Glutamatergic neuron (in vitro differentiated cells): ENCODE measurements around the gene OPA1. TPM values are rescaled to one million over a fixed set of nuclear protein-coding genes. Genes with fewer than 3 reads are reported as not detected.

Experiments
- DNase-seq: peaks from one replicate; pipeline ENCODE4 v3.0.0; 2022
- H3K27ac Mint-ChIP-seq: one replicate; pipeline ENCODE4 v1.8.0; 2020; ENCODE audit warnings: mild to moderate bottlenecking, mixed read lengths, inconsistent platforms; ENCODE audit not compliant: unreplicated experiment
- H3K27me3 Mint-ChIP-seq: one replicate; pipeline ENCODE4 v1.8.0; 2020; ENCODE audit warnings: mild to moderate bottlenecking, moderate library complexity, mixed read lengths, inconsistent platforms; ENCODE audit not compliant: unreplicated experiment
- H3K36me3 Mint-ChIP-seq: one replicate; pipeline ENCODE4 v1.8.0; 2020; ENCODE audit warnings: mild to moderate bottlenecking, mixed read lengths, inconsistent platforms; ENCODE audit not compliant: unreplicated experiment
- H3K4me1 Mint-ChIP-seq: one replicate; pipeline ENCODE4 v1.8.0; 2020; ENCODE audit warnings: mild to moderate bottlenecking, low read depth, mixed read lengths, inconsistent platforms; ENCODE audit not compliant: unreplicated experiment
- H3K4me3 Mint-ChIP-seq: one replicate; pipeline ENCODE4 v1.8.0; 2020; ENCODE audit warnings: mild to moderate bottlenecking, mixed read lengths, inconsistent platforms; ENCODE audit not compliant: unreplicated experiment
- H3K9me3 Mint-ChIP-seq: one replicate; pipeline ENCODE4 v1.8.0; 2020; ENCODE audit warnings: mild to moderate bottlenecking, moderate library complexity, mixed read lengths, inconsistent platforms; ENCODE audit not compliant: unreplicated experiment
- long read RNA-seq: library from polyadenylated mRNA; unstranded; transcript quantifications from one replicate; pipeline ENCODE4 v2.0.0, GENCODE V29; 2020; ENCODE audit not compliant: unreplicated experiment
- total RNA-seq: library from RNA; stranded (reverse); fragmentation: NEBNext Ultra II Directional; extraction: Animal tissue kit (Norgen Biotek cat#: 25700); gene quantifications from one replicate; pipeline ENCODE4 v1.2.1, GENCODE V29; 2021; ENCODE audit not compliant: unreplicated experiment
- TF ChIP-seq, protein P1 (sequence below): fragments of 200-600 bp; sonication (generic); IDR thresholded peaks from one replicate; pipeline ENCODE4 v1.5.0; 2021; ENCODE audit not compliant: partially characterized antibody, unreplicated experiment

Gene OPA1, protein sequence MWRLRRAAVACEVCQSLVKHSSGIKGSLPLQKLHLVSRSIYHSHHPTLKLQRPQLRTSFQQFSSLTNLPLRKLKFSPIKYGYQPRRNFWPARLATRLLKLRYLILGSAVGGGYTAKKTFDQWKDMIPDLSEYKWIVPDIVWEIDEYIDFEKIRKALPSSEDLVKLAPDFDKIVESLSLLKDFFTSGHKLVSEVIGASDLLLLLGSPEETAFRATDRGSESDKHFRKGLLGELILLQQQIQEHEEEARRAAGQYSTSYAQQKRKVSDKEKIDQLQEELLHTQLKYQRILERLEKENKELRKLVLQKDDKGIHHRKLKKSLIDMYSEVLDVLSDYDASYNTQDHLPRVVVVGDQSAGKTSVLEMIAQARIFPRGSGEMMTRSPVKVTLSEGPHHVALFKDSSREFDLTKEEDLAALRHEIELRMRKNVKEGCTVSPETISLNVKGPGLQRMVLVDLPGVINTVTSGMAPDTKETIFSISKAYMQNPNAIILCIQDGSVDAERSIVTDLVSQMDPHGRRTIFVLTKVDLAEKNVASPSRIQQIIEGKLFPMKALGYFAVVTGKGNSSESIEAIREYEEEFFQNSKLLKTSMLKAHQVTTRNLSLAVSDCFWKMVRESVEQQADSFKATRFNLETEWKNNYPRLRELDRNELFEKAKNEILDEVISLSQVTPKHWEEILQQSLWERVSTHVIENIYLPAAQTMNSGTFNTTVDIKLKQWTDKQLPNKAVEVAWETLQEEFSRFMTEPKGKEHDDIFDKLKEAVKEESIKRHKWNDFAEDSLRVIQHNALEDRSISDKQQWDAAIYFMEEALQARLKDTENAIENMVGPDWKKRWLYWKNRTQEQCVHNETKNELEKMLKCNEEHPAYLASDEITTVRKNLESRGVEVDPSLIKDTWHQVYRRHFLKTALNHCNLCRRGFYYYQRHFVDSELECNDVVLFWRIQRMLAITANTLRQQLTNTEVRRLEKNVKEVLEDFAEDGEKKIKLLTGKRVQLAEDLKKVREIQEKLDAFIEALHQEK
- 122 TPM for total RNA-seq
- long read RNA-seq, full-length matches to known transcripts = 8 of 15 reads
- long read RNA-seq, partial matches to known transcripts = 3 of 15 reads
- long read RNA-seq, other reads (novel, unspliced or antisense) = 4 of 15 reads

DNA sequence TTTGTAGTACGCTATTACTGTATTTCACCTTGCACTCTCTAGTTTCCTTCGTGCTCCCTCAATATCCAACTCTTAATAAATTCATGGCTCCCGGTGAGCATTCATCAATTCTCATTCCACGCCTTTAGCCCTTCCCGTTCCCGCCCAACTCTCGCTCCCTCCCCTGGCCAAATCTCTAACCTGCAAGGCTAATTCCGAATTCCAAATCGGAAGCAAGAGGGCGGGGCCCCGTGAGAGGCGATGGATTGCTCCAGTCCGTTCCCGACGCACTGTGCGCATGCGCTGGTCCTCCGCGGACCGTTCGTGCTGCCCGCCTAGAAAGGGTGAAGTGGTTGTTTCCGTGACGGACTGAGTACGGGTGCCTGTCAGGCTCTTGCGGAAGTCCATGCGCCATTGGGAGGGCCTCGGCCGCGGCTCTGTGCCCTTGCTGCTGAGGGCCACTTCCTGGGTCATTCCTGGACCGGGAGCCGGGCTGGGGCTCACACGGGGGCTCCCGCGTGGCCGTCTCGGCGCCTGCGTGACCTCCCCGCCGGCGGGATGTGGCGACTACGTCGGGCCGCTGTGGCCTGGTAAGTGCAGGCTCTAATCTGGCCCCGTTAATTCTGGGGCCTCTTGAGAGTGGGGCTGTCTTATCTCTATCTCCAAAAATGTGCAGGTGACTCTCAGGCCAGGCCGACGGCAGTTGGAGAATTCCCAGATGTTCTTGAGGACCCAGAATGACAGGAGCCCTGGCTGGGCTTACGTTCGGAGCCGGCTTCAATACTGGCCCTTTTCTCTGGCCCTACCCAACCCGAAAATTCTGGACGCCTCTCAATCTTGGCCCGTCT is at the start of gene OPA1:
TSS of gene OPA1 (plus strand) at position 368 of the 827 bp plus-strand sequence. CDS start at position 538, 170 bp downstream.
- Mint-ChIP-seq H3K36me3 (peaks cover 4% of the 10 kb centered on the region), H3K27ac (peak within 1 kb of the TSS; percentile 99), H3K4me3 (peak within 1 kb of the TSS; percentile 100), H3K4me1 (peaks cover 10% of the 10 kb centered on the region), H3K9me3 (peaks cover 4% of the 10 kb centered on the region), H3K27me3 (peaks cover 8% of the 10 kb centered on the region)
- peak; percentile 99 for DNase-seq
- TF ChIP-seq, protein P1, sequence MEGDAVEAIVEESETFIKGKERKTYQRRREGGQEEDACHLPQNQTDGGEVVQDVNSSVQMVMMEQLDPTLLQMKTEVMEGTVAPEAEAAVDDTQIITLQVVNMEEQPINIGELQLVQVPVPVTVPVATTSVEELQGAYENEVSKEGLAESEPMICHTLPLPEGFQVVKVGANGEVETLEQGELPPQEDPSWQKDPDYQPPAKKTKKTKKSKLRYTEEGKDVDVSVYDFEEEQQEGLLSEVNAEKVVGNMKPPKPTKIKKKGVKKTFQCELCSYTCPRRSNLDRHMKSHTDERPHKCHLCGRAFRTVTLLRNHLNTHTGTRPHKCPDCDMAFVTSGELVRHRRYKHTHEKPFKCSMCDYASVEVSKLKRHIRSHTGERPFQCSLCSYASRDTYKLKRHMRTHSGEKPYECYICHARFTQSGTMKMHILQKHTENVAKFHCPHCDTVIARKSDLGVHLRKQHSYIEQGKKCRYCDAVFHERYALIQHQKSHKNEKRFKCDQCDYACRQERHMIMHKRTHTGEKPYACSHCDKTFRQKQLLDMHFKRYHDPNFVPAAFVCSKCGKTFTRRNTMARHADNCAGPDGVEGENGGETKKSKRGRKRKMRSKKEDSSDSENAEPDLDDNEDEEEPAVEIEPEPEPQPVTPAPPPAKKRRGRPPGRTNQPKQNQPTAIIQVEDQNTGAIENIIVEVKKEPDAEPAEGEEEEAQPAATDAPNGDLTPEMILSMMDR = no peak

DNA sequence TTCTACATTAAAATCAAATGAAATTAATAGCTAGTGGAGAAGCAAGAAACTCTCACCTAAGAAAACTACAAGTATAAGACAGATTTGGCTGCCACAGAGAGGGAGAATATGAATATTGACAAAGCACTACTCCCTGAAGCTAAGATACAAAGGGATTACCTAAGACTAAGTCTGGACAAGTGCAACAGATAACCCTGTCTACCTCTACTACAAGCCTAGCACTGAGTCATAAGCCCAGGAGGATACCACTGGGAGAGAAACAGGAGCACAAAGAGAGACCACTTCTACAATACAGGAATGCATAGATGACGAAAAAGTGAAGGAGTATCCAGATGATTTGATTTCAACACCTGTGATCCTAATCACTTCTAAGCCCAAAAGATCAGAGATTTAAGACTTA is 48.7 kb upstream of the OPA1 start:
- no peak for DNase-seq
- no peak overlapping the region for H3K4me3 Mint-ChIP-seq

DNA sequence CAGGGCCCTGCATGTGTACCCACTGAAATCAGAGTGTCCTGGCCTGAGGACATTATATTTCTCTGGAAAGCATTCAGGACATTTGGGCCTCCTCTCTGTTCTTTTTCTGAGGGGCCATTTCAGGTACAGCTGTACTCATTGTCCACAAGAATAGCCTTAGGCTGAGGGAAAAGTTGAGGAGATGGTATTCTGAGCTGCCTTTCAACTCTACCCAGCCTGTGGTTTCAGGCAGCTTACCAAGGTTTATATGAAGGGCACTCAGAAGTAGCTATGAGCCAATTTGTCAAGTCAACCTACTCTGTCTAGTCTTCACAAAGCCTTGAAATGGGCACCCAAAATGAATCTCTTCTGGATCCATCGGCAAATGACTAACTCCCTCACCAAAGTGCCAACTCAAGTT is 47.7 kb upstream of the OPA1 start:
- no peak for DNase-seq
- TF ChIP-seq, protein P1 = no peak
- Mint-ChIP-seq H3K27me3 (no peaks in the 10 kb centered on the region), H3K9me3 (no peaks in the 10 kb centered on the region), H3K4me1 (no peaks in the 10 kb centered on the region), H3K36me3 (no peaks in the 10 kb centered on the region), H3K4me3 (no peak overlapping the region), H3K27ac (no peak overlapping the region)

More for the DNA sequence above, 48.7 kb upstream of the OPA1 start:
- Mint-ChIP-seq H3K36me3 (no peaks in the 10 kb centered on the region), H3K4me1 (no peaks in the 10 kb centered on the region), H3K27me3 (no peaks in the 10 kb centered on the region), H3K9me3 (no peaks in the 10 kb centered on the region), H3K27ac (no peak overlapping the region)
- TF ChIP-seq, protein P1 = no peak

DNA sequence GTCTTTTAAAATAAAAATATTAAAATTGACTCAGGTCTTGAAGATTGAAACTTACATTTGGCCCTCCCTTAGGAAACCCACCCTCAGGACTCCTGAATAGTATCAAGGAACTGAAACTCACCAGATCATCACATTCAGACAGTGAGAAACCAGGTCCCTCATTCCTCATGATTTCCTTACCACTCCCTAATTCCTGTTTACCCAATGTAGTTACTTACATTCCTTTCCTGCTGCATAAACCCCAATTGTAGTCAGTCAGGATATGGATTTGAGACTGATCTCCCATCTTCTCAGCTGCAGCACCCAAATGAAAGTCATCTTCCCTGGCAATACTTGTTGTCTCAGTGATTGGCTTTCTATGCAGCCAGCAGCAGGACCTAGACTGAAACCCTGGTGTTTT is 46.9 kb upstream of the OPA1 start:
- no peak overlapping the region for H3K4me3 Mint-ChIP-seq
- TF ChIP-seq, protein P1 = no peak
- H3K27me3 Mint-ChIP-seq = no peaks in the 10 kb centered on the region
- H3K27ac Mint-ChIP-seq = no peak overlapping the region
- H3K4me1 Mint-ChIP-seq = no peaks in the 10 kb centered on the region
- no peaks in the 10 kb centered on the region for H3K36me3 Mint-ChIP-seq
- no peak for DNase-seq
- no peaks in the 10 kb centered on the region for H3K9me3 Mint-ChIP-seq
